Stimulated activated CD8-positive, alpha-beta memory T cell treated with anti-CD3 and anti-CD28 coated beads, Interleukin-15, amount 100 ng/mL, for 24 hours (primary cell): ENCODE measurements around the gene MECR.
A peak's percentile ranks its signal among the peaks of the same experiment; 100 is the strongest.

Experiments
- DNase-seq: peaks from one replicate; pipeline ENCODE4 v3.0.0-alpha.2; 2020; ENCODE audit warnings: low read depth

Gene MECR

GRCh38 chr1:29201595-29202051 is 29.1 kb downstream of the MECR start:
- no peak for DNase-seq

DNA sequence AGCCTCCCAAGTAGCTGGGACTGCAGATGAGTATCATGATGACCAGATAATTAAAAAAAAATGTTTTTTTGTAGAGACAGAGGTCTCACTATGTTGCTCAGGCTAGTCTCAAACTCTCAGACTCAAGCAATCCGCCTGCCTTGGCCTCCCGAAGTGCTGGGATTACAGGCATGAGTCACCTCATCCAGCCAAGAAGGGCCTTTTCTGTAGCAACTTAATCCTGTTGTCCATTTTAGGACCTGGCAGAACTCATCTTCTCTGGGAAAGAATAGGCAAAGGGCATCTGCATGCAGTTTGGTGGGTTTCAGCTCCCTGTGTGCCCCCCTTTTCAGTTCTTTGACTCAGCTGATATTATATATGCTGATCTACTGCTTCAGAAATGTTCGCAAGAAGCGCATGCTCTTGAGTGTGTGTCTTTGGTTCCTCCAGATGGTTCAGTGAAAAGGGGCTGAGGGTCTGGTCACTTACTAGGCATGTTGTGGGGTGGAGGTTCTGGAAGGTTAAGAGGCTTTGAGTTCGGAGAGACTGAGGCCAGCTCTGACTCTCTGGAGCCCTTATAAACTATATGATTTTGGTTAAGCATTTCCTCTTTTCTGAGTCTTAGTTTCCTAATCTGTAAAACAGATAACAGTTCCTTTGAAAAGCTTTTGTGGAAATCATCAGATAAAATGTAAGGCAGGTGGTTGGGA is 29.7 kb downstream of the MECR start:
- no peak for DNase-seq

DNA sequence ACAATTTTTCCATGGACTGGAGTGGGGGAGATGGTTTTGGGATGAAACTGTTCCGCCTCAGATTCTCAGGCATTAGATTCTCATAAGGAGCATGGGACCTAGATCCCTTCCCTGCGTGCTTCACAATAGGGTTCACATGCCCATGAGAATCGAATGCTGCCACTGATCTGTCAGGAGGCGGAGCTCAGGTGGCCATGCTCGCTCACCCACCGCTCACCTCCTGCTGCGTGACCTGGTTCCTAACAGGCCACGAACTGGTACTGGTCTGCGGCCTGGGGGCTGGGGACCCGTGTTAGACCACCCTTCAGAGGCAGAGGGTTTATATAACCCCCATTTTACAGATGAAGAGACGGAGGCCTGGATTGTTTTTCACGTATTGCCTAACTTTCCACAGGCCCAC is 32.7 kb downstream of the MECR start:
- no peak for DNase-seq

DNA sequence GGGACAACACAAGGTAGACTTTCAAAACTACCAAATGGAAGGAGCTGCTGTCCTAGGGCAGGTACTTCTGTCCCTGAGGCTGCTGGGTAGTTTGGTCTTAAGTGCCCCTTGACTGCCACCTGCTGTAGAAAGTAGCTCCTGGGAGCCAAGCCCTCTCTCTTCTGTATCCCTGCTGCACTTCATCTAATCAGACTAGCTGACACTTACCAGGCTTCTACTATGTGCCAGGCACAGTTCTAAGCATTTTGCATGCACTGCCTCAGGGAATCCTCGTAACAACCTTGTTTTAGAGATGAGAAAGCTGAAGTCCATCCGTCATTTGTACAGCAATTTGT is 33.2 kb downstream of the MECR start:
- DNase-seq = no peak

GRCh38 chr1:29196863-29197589 is 33.7 kb downstream of the MECR start:
- no peak for DNase-seq

GRCh38 chr1:29195881-29196291 is 34.8 kb downstream of the MECR start:
- no peak for DNase-seq

GRCh38 chr1:29193879-29194455 is 36.8 kb downstream of the MECR start:
- no peak for DNase-seq

DNA sequence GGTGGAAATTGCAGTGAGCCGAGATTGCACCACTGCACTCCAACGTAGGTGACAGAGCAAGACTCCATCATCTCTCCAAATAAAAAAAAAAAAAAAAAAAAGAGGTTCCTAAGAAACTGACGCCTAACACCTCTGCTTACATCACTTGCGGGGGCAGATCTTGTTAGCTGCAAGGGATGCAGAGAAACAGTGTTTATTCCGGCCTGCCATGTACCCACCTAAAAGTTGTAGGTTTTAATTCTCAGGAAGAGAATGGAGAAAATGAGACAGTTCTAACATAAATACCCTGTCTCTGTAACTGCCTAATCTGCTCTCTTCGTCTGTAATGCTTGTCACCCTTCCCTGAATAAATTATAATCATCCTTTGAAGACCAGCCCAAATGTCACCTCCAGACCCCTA is 40.0 kb downstream of the MECR start:
- DNase-seq = no peak

GRCh38 chr1:29186707-29187106 is 44.0 kb downstream of the MECR start:
- DNase-seq = no peak

DNA sequence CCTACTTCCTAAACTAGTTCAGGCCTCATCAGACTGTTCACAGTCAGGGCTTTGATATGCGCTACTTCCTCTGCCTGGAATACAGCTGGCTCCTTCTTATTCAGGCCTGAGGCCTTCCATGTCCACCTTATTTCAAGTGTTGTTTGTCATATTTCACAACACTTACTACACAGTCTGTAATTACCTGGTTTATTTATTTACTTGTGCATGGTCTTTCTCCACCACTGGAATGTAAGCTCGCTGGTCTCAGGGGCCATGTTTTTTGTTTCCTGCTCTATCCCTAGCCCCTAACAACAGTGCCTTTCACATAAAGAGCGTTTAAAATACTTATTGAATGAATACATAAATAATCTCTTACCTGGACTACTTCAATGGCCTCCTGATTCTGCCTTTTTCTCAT is 44.5 kb downstream of the MECR start:
- no peak for DNase-seq

GRCh38 chr1:29183287-29183686 is 47.4 kb downstream of the MECR start:
- DNase-seq = no peak

GRCh38 chr1:29181413-29182225 is 49.1 kb downstream of the MECR start, which contains the start of gene SRSF4:
Gene SRSF4, minus strand, starts transcription at chr1:29181900. Its CDS starts 148 bp downstream, at chr1:29181752.
- DNase-seq = peak; percentile 96

DNA sequence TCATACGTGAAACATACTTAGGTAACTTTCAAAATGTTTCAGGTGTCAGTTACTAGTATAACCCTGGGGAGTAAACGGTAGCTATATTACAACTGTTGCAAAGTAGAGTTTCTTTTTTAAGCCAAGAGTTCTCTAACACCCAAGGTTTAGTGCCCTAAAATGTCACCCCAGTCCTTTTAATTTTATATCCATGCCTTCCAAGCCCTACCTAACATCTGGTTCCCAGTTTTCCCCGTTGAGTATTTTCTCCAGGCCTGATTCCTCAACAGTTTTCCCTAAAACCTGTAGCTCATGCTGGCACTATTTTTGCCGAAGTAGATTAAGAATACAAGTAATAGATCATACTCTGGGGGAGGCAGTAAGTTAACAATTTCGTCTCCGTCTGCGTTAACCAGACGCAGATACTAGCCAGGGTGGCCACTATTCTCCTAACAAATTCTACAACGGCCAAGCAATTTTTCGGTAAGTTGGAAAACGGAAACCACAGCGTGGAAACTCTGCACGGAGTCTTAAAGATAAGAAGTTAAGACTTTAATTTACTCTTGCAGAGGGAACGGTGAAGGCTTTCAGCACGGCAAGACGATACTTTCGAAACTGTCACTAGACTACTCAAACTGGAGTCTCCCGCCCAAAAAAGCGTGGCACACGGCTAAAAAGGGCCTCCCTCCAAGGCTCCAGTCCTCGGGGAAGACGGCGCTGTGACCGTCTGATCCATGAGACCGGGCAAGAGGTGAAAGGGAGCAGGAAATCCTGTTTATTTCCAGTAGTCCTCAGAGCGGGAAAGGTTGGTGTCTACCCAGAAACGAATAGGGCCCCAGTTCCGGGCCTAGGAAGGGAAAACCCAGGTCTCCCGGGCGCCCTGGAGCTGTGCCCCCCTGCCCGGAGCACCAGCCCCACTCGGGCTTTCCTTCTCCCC is 50.0 kb downstream of the MECR start:
- DNase-seq = no peak

- DNase-seq = no peak
Measured at GRCh38 chr1:29179641-29180184, 51.0 kb downstream of the MECR start.

DNA sequence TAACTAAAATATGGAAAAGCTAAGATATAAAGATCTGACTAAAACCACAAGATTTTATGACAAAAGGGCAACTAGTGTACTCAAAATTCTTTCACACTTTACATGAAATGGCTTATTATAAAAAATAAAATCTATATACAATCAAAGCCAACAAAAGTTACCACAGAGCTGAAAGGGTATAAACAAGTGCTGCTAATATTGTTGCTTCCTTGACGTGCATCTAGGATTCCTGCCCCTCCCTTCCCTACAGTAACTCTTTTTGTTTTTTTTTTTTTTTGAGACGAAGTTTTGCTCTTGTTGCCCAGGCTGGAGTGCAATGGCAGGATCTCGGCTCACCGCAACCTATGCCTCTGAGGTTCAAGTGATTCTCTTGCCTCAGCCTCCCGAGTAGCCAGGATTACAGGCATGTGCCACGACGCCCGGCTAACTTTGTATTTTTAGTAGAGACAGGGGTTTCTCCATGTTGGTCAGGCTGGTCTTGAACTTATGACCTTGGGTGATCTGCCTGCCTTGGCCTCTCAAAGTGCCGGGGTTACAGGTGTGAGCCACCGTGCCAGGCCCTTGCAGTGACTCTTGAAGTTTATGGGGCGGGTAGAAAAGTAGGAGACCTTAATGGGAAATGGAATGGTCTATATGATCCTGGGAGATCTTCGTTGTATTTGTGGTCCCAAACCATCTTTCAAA is 53.6 kb downstream of the MECR start:
- DNase-seq = no peak

DNA sequence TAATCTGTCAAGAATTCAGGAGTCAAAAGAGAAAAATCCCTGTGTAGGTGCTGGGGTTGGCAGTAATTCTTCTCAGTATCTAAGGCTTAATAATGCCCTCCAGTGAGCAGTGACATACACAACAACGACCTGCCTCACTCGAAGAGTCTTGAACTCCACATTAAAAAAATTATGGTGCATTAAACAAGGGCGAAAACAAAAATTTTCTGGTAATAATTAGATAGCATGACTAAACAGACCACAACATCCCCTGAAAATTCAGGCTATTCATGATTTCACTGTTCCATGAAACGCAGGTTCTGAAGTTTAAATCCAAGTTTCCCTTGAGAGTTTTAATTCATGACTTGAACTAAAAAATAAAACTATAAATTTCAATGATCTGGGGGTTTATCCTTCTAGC is 54.2 kb downstream of the MECR start:
- no peak for DNase-seq

GRCh38 chr1:29172415-29172939 is 58.3 kb downstream of the MECR start:
- DNase-seq = no peak

DNA sequence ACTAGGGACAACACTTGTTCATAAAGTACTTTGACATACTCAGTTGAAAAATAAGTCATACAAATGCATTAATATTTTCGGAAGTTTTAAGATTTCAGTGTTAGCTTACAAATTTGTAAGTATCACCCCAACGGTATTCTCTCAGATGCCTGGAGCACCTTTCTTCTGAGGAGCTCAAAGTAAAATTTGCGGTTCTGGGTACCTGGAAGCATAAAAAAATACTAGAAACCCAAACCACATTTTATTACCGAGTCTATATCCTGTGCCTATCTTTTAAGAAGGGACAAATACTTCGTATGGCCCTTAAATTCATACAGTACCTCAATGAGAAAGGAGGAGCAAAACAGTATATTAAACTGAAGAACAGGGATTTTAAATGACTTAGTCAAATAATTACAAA is 59.2 kb downstream of the MECR start:
- DNase-seq = no peak

GRCh38 chr1:29171089-29171488 is 59.6 kb downstream of the MECR start:
- DNase-seq = no peak

DNA sequence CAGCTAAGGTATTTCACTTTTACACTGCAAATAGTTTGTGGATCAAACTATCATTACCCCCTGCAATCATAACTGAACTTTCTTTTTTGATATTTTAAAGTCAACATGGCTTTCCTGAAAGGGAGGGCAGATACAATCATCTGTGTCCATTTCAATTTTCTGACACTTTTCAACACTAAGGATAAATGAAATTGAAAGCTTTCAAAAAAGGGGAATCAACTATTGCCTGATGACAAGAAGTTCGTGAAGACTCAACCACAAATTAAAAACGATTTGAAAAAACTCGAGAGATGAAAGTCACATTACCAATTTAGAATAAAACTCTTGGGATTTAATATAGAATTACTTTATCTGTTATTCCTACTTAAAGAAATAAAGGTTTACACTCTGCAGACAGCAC is 60.8 kb downstream of the MECR start:
- DNase-seq = no peak
